HG02610 (cell line): Measurements from ENCODE around the gene ZNF423.

Experiments
- ATAC-seq: cut with Tn5 transposase; IDR thresholded peaks from one replicate; pipeline ENCODE4 v1.9.1; 2021; ENCODE audit warnings: mild to moderate bottlenecking, moderate library complexity; ENCODE audit not compliant: unreplicated experiment

ZNF423 gene

DNA sequence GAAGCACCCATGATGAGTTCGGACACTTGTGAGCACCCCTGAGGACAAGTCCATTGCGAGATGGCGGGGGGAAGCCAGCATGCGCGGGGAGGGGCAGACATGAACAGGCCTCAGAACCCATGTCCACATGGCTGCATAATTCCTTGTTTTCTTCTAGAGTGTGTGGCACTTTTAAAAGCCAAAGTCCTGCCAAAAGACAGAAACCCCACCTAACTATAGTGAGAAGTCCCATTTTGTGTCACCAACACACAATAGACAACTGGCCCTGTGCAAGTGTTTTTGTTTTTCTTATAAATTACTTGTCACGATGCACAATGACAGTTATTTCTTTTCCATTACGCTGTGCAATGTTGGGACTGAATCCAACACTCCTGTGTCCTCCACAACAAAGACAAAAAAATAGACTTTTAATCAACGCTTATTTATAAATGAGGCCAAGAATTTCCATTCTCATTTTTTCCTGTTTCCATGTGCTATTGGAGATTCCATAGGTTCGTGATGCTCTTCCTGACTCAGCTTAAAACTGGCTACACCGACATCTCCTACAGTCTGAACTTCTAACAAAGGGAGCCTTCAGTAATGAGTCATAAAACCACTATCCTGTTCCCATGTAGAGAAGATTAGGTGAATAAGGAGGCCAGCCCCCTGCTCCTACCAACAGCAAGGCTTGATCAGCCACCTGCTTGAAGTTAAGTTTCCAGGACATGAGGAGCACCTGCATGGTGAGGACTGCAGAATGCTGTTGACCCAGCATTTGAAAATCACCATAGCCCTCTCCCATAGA lies 98.9 kb downstream of the ZNF423 start:
- ATAC-seq = no peak

DNA sequence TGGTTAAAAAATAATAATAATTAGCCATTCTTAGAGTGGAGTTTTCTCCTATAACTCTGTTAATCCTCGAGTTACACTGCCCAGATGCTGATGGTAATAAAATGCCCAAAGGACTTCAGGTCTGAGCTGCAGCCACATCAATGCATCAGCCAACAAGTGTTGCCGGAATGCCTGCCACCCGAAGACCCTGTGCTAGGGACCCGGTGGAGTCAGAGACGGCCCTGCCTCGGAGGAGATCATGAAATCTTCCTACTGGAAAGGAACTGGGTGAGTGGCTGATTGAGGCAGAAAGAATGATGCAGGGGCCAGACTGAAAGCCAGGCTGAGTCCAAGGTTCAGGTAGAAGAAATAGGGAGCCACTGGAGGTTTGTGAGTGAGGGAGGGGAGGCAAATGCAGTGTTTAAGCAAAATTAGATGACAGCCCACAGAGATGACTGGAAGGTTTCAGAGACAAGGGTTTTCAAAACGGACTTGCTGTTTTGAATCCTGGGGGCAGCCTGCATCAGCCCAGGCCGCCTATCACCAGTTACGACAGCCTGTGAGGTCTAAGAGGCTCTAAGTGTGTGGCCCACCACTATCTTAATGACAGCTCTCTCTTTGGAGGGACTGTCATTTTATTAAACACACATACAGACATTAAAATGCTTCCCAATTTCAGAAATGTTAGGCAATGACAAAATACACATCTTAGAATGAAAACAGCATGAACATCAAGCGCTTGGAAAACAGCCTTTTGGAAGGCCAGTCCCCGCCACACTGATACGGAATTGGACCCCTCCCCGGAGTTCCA lies 100.0 kb downstream of the ZNF423 start:
- no peak for ATAC-seq

DNA sequence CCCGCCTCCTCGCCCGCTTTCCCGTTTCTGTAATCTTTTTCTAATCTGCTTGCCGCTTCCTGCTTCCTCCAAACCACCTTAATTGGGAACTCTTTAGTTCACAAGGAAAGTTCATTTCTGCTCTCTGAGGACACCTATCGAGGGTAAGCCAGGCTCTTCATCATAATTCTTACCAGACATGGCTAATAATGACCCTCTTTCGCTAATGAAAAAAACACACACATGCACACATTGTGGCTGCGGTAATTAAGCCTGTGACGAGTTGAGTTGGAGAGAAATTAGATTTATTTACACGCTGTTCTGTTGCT lies 100.6 kb downstream of the ZNF423 start:
- no peak for ATAC-seq

DNA sequence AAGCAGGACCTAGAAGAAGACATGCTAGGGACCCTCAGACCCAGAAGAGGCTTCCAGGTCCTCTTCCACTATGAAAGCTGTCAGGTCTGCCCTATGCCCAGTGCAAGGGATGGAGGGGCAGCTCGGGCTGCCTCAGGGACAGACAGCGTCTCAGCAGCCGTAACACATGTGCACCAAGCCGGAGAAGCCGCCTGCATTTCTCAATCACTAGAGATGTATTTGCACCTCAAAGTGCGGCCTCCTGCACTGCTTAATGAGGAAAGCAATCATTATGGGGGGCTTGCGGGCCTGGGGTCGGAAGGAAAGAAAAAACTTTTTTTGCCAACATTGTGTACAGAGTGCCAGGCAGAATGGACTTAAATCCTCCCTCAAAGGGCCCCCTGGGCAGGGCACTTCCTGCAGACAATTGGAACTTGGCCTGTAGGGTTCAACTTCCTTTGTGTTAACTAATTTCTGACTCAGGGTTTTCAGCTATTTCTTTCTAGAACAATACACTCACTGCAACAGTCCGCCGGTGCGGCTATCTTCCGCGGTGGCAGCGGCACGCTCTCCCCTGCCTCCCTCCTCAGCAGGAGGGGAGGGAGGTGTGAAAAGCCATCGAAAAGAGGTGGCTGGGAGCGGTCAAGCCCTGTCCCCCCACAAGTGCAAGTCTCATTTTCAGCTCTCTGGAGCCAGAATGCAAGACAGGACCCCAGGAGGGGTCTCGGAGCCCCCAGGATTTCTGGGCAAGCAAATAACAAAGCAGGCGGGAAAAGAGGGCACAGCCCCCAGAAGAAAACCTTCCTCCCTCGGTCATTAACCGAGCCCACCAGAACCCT lies 101.2 kb downstream of the ZNF423 start:
- ATAC-seq = no peak

DNA sequence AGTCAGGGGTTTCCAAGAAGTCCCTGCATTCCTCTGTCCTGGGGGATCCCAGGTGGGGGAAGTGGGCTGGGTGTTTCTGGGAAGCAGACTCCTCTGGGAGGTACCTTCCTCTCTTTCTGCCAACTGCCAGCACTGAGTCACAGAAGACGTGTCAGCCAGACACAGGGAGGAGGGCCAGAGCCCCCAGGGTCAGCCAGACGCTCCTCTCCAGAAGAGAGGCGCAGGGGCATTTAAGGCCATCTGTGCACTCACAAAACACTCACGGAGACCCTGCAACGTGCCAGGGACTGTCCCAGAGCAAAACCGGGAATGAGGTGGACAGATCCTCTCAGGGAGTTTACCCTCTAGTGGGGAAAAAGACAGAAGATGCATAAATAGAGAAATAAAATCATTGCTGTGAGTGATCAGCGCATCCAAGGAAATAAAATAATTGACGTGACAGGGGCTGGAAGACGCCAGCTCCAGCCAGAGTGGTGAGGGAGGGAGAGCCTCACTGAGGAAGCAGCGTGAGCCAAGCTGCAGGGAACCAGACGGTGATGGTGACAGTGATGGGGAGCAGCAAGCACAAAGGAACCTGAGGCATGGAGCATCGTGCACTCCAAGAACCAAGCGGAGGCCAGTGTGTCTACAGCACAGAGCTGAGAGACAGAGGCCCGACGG lies 105.4 kb downstream of the ZNF423 start:
- no peak for ATAC-seq

DNA sequence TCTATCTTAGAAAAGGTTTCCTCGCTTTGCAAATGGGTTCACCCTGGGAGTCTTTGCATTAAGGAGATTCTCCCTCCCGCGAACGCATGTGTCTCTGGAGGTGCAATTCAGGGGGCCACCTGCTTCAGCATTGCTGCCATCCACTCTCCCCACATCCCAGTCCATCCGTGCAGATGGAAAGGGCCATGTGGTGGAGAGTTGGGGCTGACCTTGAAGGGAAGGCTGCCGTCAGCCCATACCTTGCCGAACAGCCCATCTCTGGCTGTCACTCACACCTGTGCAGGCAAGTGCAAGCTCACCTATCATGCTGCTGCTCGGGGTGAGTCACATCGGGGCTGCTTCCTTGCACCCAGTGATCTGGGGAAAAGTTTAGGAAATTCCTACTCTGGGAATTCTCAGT lies 106.1 kb downstream of the ZNF423 start:
- ATAC-seq = no peak

DNA sequence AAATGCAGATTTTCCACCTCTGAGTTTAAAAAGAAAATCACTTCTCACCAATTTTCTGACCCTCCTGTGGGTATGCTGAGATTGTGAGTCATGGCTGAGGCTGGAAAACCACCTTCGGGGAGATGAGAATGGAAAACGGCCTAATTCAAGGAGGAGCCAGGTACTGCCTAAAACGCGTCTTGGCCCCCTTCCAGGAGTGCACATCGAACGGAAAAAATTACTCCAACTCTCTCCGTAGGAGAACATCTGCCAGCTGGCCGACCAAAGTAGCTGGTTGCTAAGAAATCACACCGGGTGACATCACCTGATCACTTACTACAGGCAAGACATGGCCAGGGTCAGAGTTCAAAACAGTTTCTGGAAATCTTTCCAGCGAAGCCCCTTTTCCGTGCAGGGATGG lies 107.6 kb downstream of the ZNF423 start:
- no peak for ATAC-seq

DNA sequence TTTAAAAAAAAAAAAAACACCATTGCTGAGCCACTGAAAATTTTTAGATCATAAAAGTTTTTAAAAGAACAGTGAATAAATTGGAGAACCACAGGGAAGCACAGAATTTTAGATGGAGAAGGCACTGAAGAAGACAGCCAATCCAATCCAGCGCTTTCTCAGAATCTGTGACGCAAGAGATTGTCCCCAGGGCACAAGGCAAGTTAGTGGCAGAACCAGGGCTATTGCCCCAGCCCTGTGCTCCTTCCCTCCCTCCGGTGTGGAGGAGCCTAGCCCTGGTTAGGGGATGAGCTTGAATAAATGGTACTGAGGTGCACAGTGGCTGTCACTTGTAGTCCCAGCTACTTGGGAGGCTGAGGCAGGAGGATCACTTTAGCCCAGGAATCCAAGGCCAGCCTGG lies 108.3 kb downstream of the ZNF423 start:
- no peak for ATAC-seq

DNA sequence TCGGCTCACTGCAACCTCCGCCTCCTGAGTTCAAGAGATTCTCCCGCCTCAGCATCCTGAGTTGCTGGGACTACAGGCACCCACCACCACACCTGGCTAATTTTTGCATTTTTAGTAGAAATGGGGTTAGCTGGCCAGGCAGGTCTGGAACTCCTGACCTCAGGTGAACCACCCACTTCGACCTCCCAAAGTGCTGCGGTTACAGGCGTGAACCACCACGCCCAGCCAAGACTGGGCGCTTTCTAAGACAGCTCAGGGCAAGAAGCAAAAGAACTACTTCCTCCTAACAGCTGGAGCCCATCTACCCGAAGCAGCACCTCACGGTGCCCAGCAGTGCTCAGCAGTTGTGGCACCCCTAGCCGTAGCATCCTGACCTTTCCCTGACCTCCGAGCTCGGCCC lies 109.4 kb downstream of the ZNF423 start:
- no peak for ATAC-seq

DNA sequence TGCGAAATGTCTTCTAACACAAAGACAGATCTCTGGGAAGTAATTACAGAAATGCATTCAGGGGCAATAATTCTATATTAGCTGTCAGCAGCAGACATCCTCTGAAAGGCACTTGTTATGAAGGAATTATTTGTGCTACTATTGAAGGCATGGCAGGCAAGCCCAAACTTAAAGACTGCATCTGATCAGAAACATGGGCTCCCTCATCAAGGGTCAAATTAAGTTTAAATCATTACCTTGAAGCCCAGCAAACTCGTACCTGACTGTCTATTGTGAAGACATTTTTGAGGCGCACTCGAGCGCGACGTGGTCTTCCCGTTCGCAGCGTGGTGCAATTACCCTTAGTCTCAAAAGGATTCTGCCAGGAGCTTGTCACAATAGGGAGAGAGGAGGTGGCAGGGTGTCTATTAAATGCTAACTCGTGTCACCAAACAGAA lies 110.6 kb downstream of the ZNF423 start:
- no peak for ATAC-seq

DNA sequence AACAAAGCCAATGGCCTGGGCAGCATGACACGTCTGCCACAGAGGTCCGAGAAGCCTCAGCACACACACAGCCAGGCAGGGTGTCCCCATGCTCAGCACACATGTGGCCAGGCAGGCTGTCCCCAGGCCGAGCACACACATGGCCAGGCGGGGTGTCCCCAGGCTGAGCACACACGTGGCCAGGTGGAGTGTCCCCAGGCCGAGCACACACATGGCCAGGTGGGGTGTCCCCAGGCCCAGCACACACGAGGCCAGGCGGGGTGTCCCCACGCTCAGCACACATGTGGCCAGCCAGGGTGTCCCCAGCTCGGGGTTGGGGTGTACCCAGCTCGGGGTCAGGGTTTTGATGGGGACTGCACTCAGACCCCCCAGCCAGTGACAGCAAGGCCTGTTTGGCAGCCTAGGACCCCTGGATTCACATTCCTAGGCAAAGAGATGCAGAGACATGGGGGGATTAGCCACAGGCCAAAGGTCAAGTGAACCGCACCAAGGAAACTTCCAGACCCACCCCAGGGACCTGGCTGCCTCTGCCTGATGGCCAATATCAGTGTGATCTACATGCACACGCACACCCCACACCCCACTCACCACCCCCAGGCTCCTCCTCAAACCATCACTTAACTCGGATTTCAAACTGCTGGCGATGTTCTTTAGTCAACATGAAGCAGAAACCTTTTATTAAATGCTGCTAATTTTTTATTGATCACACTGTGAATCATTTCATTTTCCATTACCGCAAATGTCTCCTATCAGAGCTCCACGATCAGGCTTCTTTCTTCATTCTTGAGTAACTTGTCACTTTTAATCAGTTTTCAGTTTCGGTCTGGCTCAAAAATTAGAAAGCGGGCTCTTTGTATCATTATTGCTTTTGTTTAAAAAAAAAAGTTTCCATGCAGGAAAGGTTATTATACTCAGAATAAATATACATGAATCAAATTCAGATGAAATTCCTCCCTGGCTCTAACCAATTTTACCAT lies 111.4 kb downstream of the ZNF423 start:
- no peak for ATAC-seq

DNA sequence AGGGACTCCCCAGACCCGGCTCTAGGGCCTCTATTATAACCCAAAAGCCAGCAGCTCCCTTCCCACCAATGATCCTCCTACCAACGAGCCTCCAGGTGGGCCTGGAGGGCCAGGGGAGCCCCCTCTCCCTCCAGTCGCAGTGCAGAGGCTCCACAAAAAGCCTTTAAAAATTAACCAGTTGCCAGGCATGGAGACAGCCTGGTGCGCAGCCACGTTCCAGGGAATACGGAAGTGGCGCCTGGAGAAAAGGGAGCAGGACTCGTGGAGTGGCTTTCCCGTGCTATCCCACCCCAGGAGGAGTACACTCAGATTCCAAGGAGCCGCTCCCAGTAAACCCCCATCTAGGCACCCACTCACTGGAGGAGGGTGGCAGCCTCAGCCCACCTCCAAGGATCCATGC lies 112.3 kb downstream of the ZNF423 start:
- ATAC-seq = no peak

DNA sequence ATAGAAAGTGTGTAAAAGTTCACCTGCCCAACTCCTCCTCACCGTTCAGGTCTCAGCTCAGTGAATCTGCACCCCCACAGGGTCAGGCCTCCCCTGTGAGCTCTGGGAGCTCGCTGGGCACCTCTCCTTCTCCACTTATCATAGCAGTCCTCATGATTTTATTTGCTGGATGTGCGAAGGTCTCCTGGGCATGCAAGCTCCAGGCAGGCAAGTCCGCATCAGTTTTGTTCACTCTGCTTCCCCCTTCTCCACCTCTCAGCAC lies 112.8 kb downstream of the ZNF423 start:
- no peak for ATAC-seq

DNA sequence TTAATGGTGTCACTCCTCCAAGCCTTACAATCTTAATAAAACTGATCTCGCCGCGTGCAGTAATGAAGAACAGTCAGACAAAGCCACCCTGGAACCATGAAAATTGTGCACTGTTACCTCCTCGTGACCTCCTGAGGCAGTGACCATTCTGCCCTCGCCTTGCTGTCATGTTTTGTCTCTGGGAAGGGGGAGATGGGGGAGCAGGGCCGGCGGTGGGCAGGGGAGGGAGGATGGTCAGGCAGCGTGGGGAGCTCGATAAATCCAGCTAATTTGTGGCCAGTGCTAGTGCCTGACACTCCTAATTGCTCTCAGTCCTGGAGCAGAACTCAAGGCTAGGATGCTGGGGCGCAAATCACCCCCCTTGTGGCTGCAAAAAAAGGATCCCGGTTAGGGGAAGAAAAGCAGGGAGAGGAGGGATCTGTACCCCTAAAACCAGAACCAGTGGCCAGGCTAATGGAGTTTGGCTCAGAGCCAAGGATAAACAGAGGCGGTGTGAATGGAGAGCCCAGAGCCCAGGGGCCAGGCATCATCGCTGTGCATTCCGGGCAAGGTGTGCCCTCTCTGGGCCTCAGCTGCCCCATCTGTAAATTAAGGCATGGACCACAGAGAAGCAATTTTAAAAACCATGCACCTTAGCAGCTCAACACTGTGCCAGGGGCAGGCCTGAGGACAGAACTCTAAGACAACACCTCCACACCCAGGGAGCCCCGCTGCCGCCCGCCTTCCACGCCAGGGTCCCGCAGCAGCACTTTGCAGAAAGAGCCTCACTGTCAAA lies 113.3 kb downstream of the ZNF423 start:
- ATAC-seq = no peak

DNA sequence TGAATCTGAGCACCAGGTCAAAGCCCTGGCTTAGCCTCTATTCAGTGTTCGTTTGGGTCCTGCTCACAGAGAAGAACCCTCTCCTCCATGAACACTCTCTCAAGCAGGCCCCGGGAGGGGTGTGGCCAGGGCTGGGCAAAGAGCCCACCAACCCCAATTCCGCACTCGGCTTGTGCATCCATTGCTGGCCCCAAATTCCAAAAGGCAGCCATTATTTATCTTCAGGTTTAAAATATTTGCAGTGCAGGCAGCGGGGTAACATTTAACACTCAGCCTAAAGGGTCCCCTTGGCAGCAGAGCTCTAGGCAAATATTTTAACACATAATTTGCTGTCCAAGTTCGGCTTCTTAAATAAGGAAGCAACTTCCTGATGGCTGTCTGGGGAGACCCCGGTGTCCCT lies 115.7 kb downstream of the ZNF423 start:
- ATAC-seq = no peak

DNA sequence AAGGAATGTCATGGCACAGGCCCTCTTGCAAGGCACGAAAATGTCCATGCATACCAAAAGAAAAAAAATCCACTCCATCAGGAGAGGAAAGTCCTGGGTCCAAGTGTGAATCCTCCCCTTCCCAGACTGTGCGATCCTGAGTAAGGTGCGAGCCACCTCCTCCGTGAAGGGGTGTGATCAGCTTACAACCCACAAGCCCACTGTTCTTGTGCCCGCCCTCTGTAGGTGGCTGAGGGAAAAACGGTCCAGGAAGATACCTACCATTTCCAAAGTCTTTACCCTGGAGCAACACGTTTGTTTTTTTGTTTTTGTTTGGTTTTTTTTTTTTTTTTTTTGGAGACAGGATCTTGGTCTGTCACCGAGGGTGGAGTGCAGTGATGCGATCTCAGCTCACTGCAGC lies 116.5 kb downstream of the ZNF423 start:
- ATAC-seq = no peak

DNA sequence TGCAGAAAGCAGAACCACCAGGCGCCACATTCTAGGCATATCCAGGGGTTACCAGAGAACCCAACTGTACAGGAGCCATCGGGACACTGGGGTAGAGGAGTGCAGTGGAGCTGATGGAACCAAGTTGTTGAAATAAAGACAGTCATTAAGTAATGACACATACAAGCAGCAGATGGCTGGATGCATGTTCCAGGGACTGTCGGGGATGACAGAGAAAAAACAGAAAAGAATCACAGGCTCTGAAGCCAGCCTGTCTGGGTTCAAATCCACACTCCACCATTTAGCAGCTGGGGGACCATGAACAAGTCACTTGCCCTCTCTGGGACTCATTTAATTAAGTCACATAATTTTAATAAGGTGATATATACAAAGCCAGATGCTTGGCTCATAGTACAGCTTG lies 117.1 kb downstream of the ZNF423 start:
- ATAC-seq = no peak

DNA sequence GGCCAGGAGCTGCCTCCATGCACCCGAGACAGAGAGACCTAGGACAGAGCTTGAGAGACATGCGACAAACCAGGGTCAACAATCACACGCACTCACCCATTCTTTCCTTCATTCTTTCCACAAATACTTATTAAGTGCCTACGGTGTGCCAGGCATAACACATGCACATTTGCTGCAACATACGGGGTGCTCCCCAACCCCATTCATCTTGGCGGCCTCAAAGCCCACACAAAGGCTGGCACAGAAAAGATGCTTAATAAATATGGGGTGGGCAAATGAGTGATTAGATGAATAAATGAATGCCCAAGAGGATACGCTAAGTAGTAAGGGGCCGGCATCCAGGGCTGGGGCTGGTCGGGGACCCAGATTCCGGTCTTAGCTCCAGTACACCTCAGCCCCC lies 117.9 kb downstream of the ZNF423 start:
- ATAC-seq = no peak

DNA sequence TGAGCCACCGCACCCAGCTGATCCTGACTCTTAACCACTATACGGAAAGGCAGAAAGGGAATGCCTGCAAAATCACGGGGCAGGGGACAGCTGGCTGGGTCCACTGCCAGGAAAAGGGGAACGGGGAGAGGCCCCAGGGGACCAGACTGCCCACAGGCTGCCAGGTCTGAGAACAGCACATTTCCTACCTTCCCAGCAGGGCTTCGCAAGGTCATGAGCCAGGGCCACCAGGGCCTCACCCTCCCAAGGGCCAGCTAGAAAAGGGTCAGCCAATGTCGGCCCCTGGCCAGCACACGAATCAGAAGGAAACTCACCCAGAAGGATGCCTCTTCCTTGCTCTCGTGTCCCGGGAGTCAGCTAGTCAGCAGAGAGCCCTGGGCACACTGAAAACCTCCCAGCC lies 118.4 kb downstream of the ZNF423 start:
- ATAC-seq = no peak

DNA sequence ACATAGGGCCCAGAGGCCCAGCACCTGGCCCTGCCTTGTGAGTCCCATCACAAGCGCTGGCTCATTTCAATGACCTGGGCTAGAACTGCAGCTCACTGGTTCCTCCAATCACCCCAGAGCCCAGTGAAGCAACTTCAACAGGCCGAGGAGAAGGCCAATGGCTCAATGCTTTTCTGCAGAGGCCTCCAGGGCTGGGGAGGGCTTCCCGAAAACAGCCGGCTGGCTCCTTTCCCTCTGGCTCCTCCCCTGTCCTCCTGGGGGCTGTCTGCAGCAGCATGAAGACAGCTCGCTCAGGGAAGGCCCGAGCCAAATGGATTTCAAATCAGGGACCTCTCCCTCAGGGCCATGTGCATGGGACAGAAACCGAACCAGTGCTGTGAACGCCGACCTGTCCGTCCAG lies 121.6 kb downstream of the ZNF423 start:
- ATAC-seq = no peak
